HG02763 (cell line): ENCODE measurements around the gene CCDC85A.

Experiments used
- ATAC-seq: cut with Tn5 transposase; IDR thresholded peaks from one replicate; pipeline ENCODE4 v1.9.1; 2021; ENCODE audit warnings: mild to moderate bottlenecking, moderate library complexity; ENCODE audit not compliant: unreplicated experiment

Gene CCDC85A

DNA sequence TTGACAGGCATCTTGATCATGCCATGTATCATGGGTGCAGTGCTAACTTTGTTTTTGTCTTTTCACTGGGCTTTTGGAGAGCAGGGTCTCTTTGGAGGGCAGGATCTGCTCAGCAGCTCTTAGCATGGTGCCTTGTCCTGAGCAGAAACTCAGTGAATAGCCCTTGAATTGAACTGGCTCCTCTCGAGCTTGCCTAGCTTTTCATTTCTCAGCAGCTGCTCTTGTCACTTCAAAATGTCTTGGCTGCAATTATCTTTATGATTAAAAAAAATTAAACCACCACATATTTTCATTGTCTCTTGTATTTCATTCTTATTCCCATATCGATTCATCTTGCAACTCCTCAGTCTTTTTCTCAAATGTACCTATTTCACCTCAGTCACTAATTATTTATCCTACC is 50.5 kb downstream of the CCDC85A start:
- no peak for ATAC-seq

DNA sequence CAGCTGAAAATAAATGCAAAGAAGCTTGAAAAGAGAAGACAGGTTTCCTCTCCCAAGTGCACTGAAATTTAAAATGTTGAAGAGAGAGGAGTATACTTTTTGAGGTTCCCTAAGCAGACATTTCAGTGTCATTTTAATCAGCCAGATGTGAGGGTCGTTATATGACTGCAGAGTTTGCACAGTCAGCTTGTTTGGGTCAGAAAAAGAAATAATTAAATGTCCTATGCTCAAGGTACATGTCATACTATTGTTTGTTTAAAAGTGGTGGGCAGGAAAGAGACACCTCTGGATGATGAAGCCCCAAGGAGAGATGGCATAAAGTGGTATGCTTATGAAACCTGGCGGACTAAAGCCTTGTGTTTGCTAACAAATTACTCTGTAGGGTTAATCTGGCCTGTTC is 55.2 kb downstream of the CCDC85A start:
- no peak for ATAC-seq

DNA sequence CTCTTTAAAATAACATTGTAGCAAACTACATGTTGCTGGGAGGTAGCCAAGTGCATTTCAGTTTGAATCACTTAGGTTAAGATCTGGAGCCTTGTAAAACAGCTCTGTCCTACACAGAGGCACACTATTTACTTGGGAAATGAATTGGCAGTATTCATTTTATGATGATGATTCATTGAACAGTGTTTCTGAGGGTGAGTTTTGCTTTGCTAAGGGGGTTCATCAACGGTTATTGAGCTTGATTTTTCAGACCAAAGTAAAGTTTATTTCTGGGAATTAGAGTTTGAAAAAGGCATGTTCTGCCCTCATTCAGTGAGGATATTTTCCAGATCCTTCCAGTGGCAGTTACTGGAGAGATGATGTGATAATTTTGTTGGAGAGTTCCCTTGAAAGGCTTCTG is 55.6 kb downstream of the CCDC85A start:
- no peak for ATAC-seq

DNA sequence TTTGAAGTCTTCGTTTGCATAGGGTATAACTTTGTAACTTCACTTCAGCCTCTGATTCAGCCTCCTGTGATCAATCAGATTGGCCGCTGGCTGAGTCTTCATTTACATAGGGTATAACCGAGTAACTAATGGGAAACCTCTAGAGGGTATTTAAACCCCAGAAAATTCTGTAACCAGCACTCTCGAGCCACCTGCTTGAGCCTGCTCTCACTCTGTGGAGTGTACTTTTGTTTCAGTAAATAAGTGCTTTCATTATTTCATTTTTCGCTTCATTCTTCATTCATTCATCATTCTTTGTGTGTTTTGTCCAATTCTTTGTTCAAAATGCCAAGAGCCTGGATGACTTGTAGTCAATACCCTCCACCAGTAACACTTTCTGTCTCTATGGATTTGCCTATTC is 56.4 kb downstream of the CCDC85A start:
- no peak for ATAC-seq

DNA sequence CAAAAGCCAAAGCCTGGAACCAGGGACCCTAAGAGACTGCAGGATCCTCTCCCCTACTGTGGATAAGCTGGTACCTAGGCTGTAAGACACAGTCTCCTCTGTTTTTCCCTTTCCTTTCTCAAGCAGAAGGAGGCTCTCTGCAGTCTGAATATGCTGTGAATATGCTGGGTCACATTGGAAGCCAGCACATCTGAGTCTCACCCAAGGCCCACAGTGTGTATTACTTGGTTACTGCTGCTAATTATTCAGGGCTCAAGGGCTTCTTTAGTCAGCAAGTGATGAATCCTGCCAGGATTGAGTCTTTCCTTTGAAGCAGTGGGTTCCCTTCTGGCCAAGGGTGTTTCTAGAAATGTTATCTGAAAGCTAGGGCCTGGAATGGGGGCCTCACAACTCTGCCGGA is 60.7 kb downstream of the CCDC85A start:
- no peak for ATAC-seq

DNA sequence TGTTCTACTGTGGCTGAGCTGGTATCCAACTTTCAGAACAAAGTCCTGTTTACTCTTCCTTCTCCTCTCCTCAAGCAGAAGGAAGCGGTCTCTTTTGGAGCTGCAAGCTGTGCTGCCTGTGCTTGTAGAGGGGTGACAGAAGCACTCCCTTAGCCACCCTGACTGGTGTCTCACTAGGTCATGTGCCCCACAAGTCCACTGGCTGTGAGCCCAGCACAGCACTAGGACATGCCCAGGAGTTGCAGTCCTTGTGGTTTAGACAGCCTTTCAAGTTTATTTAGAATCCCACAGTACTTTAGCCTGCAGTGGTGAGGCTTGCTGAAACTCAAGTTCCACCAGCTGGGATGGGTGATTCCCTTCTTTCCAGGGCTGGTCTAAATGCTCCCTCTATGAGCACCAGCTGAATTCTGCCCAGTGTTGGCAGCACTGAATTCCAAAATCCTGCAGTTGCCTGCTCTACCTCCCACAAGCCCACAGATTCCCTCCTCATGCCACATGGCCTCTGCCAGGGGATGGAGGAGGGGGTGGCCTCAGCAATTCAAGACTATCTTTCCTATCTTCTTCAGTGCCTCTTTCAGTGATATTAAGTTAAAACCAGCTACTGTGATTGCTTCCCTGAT is 61.2 kb downstream of the CCDC85A start:
- ATAC-seq = no peak

DNA sequence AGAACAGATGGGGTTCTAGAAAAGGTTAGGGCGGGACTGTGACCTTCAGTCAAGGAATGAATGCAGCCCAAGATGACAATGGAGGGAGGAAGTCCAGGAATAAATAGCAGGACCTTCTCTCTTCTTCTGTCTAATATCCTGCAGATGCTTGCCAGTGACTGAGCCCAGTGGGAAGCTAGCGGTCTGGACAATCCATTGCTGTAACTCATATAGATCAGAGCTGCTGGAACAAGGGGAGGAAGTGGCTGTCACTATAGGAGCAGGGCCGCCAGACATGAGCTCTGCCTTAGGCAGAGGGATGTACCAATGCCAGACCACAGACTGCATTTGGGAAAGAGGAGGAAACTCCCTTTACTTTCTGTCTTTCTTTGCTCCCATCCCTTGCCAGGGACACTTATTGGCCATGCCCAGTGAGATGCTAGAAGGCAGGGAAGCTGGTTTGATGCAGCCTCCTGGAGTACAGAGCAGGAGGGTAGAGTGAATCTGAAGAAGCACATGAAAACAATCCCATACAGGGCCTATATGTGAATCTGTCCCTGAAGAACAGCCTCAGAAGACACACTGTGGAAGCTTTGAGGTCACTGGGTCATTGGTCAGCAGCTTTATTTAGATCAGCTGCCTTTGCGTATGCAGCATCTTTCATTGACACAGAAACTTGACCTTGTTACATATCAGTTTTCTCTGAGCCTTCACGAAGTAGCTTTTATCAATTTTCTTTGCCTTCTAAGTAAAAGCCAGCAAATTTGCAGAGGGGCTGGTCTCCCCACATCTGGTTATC is 65.4 kb downstream of the CCDC85A start:
- no peak for ATAC-seq

DNA sequence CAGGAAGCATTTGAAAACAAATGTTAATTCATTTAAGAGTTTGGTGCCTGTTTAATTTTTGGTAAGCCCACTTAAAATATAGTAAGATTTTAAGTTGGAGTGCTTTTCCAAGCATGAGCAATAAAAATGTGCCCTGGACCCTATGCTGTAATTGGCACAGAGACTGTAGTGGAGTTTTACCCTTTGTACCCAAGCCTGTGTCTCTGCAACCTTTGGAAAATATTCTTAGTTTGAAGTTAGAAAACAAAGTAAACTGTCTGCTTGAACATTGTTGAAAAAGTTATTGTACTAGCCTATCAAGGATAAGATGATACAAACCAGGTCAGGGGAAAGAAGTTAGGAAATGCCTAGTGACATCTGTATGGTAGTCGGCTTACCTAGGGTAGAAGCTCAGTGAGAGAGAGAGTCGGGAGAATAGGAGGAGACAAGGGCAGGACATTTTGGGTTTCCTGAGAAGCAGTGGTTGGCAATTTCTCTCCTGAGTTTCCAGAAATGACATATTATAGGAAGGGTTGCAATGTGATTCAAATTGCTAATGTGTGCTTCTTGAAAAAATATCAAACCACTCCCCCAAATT is 66.5 kb downstream of the CCDC85A start:
- no peak for ATAC-seq

DNA sequence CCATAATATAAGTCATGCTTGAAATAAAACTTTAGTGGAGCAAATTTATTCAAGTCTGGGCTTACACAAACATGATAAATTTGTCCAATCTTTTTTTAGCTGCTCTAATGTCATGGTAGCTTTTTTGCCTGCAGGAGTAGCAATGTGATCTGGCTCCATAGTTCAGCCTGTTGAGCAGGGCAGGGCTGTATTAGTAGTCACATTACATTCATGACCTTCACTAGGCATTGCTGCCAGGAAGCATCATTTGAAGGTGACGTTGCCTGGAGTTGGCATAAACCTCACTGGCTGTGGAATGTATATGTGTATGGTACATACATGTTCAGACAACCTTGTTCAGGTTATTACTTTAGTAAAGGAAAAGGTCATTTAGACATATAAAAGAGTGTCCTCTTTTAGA is 76.6 kb downstream of the CCDC85A start:
- ATAC-seq = no peak

DNA sequence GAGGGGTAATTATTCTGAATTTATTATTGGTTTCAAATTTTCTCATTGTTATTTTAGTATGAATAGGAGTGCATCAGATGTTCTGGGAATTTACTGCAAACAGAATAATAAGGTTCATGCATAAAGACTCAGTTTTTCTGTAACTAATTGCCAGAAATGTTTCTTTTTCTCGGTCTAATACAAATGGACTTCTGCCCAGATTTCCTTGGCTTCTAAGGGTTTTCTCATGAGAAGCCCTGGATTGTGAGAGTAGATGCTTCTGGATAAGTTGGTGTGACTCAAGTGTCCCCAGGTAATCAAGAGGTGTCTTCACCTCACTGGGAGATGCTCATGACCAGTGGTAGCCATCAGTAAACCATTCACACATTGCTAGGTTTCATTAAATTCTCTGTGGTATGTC is 78.5 kb downstream of the CCDC85A start:
- no peak for ATAC-seq

DNA sequence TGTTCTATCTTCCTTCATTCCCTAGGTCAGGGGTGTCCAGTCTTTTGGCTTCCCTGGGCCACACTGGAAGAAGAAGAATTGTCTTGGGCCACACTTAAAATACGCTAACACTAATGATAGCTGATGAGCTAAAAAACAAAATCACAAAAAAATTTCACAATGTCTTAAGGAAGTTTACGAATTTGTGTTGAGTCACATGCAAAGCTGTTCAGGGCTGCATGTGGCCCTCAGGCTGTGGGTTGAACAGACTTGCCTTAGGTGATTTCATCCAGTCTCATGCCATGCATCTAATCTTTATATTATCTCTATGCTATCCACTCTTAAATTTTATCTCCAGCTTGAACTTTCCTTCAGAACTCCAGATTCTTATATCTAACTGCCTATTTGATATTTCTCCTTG is 80.1 kb downstream of the CCDC85A start:
- no peak for ATAC-seq

DNA sequence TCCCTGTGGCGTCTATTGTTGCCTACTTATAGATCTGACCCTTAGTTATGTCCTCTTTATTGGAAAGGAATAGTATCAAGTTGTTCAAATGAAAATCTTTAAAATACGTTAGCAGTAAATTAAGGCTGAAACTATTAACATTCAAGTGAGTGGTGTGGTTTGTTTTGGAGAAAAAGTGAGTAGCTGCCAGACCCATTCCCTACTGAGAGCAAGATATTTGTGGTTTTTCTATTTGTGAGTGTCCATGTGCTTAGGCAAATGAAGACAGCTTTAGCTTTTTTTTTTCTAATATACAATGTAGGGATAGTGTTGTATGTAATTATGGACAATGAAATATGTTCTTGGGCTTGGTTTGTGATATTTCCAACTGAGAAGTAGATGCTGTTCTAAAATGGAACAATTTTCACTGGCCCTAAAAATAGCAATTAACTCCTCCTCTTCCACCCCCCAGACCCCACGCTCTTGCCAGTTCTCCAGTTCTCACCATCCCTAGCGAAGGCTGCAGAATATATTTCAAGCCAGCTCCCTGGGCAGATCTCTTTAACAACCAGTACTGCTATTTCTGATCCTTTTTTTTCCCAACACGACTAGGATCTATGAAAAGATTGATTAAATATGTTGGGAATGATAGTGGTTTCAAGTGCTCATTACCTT is 83.1 kb downstream of the CCDC85A start:
- no peak for ATAC-seq

DNA sequence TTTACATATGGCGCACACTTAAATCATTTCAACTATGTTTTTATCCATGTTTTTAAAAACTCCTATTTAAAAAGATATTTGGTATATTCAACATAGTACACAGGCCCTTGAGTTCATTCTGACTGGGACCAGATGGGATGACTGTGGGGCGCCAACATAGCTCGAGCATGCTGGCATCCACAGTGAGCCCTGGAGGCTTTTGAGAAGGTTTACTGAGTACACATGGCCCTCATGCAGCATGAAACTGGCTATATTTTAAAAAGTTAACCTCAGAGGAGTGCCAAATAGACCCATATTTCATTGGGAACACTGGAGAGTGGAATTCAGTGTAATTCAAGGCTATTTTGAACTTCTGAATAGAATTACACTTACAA is 83.6 kb downstream of the CCDC85A start:
- no peak for ATAC-seq

DNA sequence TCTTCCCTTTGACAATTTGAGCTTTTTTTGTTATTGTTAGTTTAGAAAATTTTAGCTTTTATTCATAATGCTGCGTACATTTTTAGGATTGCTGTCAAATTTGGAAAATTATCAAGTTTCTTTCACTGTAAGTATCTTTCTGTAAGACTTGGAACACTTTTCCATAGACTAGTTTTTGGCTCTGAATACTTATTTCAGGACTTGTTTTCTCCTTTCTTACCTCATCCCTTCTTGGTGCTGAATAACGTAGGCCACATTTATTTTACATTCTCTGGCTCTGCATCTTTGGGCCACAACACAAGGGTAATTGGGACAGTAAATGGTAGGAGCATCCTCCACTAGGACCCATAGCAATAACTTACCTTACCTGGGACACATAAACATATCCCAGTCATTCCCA is 85.1 kb downstream of the CCDC85A start:
- ATAC-seq = no peak

DNA sequence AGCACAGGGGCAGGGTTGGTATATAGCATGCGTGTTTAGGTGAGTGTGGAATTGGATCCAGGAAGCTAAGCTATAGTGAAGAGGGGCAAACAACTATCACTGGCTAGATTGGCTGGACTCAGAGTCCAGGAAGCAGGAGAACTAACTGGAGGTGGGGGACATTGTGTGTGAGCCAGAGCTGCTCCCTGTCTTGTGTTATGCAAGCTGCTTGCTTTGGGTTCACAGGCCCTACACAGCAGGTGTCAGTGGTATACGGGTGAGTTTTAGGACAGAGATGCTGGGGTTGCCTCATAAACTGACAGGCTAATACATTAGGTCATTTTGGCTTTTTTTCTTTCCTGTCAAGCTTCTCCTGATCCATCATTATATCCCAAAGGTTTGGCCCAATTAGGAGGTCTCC is 87.5 kb downstream of the CCDC85A start:
- no peak for ATAC-seq

DNA sequence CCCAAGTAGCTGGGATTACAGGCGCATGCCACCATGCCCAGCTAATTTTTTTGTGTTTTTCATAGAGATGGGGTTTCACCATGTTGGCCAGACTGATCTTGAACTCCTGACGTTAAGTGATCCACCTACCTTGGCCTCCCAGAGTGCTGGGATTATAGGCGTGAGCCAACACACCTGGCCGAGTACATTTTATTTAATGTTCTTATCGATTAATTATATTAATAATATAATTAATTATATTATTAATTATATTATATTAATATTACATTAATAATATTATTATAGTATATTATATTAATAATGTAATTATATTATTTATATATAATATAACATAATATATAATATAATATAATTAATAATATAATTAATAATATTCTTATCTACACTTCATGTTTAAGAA is 101.4 kb downstream of the CCDC85A start:
- no peak for ATAC-seq

DNA sequence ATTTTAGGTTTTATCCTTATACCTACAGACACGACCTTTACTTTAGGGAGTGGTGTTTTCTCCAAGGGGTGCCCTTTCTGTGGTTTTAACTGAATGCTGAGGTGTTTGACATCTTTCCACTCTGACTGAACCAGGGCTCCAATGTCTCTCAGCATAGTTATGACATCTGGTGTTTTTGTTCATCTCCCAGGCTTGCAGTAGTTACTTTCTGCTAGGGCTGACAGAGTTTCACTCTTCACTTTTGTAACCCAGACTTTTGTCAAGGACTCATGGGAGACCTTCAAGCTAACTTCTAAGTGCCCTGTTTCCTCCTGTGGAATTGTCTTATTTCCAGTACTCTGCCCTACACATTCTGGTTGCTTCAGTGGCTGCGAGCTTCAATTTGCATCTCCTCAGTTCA is 103.1 kb downstream of the CCDC85A start:
- no peak for ATAC-seq

DNA sequence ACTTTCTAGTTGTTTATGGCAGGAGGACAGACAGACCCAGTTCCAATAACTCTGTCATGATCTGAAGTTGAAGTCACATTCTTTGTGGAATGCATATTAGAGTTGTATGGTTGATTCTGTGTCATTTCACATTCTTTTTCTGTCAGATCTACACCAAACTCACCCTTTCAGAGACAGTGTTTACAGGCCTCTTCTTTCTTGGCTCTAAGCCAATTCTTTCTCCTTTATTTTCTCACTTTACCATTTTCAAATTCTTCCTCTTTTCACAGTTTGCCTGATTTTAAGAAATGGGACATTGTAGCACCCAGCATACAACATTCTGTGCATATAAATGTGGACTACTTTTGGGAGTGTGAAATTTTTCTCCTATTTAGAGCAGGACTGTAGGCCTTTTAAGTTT is 103.7 kb downstream of the CCDC85A start:
- no peak for ATAC-seq

DNA sequence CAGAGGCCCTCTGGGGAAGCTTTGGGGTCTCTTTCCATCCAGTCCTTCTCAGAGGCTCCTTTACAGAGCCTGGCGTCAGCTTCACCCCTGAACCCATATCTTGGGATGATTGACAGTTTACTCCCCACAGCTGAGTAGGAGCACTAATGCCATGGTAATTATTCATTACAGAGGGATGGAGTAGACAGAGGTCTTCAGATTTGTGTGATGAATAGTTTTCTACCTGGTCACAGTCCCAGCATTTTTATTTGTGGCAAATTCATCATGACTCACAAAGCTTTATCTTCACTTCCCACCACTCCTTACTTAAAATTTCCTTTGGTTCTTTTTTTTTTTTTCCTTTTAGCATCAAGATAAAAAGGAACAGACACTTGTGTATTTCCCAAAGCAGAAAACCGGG is 104.2 kb downstream of the CCDC85A start:
- no peak for ATAC-seq

DNA sequence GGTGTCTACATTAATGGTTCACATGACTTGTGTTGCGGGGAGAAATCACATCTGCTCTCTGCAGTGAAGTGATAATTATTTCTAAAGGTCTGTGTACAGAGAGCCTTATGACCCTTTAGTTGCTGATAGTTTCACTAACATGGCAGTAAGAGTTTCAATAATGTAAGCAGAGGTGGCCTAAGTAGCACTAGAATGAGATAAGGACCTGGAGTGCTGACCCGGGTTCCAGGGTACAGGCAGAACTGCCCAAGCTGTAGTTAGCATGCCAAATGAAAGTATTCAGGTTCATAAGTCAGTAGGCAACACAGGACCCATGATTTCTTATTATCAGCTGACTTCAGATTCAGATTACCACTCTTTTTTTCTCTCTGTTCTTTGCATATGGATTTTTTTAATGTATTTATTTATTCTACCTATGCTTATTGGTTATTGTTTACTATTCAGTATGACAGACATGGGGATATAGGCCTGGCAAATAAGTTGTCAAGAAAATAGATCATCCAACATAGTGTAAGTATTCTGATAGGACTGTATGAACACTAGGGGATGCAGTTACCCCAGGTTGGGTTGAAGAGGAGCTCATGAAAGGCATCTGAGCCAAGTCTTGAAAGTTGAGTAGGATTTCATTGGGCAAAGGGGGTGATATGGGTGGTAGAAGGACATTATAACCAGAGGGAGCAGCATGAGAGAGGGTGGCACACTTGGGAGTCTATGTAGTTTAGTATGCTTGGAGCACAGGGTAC is 105.2 kb downstream of the CCDC85A start:
- no peak for ATAC-seq

DNA sequence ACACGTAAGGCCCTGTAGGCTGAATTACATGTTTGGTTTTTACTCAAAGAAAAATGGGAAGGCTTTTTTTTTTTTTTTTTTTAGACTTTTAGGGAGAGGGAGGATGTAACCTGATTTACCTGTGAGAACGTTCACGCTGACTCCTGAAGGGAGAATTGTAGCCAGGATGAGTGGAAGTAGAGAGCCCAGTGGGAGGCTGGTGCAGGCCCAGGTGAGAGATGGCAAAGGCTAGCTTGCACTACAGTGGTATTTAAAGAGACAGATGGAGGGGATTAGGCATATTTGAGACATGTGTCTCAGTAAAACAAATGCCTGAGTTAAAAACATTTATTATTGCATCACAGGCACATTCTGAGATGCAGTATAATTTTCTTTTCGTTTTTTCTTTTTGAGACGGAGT is 107.9 kb downstream of the CCDC85A start:
- ATAC-seq = no peak
